NCI-H2107 treated with DMSO at 0.1 percent for 48 hours (cell line): ENCODE data around the gene PDXK.

Experiments
- DNase-seq: peaks from one replicate; lab custom pipeline; 2025; ENCODE audit not compliant: unreplicated experiment; lab: John Stamatoyannopoulos, UW

The PDXK gene

GRCh38 chr21:43741423-43742096 is 22.6 kb downstream of the PDXK start:
- no peak for DNase-seq

- no peak for DNase-seq
Observed at GRCh38 chr21:43743947-43744346, 25.0 kb downstream of the PDXK start.

- DNase-seq = no peak
Observed at GRCh38 chr21:43744725-43745124, 25.8 kb downstream of the PDXK start.

GRCh38 chr21:43745772-43746517 is 27.0 kb downstream of the PDXK start:
- no peak for DNase-seq

GRCh38 chr21:43748622-43749021 is 29.7 kb downstream of the PDXK start:
- DNase-seq = no peak

GRCh38 chr21:43749651-43750262 is 30.8 kb downstream of the PDXK start:
- DNase-seq = no peak

GRCh38 chr21:43750339-43751033 is 31.6 kb downstream of the PDXK start:
- no peak for DNase-seq

GRCh38 chr21:43751955-43752591 is 33.1 kb downstream of the PDXK start:
- no peak for DNase-seq

GRCh38 chr21:43752758-43753438 is 34.0 kb downstream of the PDXK start:
- no peak for DNase-seq

GRCh38 chr21:43753439-43753799 is 34.5 kb downstream of the PDXK start:
- DNase-seq = no peak

- DNase-seq = no peak
Observed at GRCh38 chr21:43754948-43755781, 36.2 kb downstream of the PDXK start.

GRCh38 chr21:43755820-43756594 is 37.1 kb downstream of the PDXK start:
- DNase-seq = no peak

- DNase-seq = no peak
Observed at GRCh38 chr21:43757601-43758000, 38.7 kb downstream of the PDXK start.

- no peak for DNase-seq
Observed at GRCh38 chr21:43758111-43758641, 39.2 kb downstream of the PDXK start.

- no peak for DNase-seq
Observed at GRCh38 chr21:43758811-43759210, 39.9 kb downstream of the PDXK start.

GRCh38 chr21:43759651-43760050 is 40.7 kb downstream of the PDXK start:
- DNase-seq = no peak

- DNase-seq = no peak
Observed at GRCh38 chr21:43760391-43760958, 41.5 kb downstream of the PDXK start.

- DNase-seq = no peak
Observed at GRCh38 chr21:43761886-43762285, 43.0 kb downstream of the PDXK start.
